GM12878 (cell line): ENCODE data around the gene PAXX.

Experiments used
- POLR2AphosphoS5 ChIP-seq: IDR thresholded peaks from 2 replicates; pipeline ENCODE4 v1.6.1; 2011; ENCODE audit warnings: mild to moderate bottlenecking, low read length, inconsistent platforms
- RAD21 ChIP-seq: IDR thresholded peaks from 2 replicates; pipeline ENCODE4 v1.6.1; 2011; ENCODE audit warnings: mild to moderate bottlenecking, low read depth, low read length, moderate library complexity; ENCODE audit not compliant: insufficient read depth

GRCh38 chr9:136955202-136955942, 36.9 kb upstream of the PAXX start:
- TF ChIP-seq RAD21, result no peak
- TF ChIP-seq POLR2AphosphoS5, result no peak
